HG03066 (cell line): Measurements from ENCODE around the gene SCAMP2.

Experiments used
- ATAC-seq: cut with Tn5 transposase; IDR thresholded peaks from one replicate; pipeline ENCODE4 v1.9.1; 2021; ENCODE audit warnings: low read depth; ENCODE audit not compliant: unreplicated experiment

The SCAMP2 gene

DNA sequence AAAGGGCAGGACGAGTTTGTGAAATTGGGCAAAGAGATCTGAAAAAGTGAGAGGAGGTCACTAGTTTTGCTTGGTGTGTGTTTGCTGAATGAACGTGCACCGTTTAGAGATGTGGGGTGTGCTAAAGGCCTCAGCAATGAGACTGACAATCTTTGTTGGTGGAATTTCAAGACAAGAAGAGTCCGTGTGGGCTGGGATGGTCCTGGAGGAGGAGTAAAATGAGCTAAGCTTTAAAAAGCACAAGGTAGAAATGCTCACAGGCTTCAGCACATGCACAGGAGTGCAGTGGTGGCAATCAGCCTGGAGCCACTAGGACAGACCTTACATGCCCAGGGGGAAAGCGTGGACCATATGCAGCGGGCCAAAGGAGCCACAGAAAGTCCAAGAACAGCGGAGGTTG, 48.2 kb downstream of the SCAMP2 start:
- no peak for ATAC-seq

DNA sequence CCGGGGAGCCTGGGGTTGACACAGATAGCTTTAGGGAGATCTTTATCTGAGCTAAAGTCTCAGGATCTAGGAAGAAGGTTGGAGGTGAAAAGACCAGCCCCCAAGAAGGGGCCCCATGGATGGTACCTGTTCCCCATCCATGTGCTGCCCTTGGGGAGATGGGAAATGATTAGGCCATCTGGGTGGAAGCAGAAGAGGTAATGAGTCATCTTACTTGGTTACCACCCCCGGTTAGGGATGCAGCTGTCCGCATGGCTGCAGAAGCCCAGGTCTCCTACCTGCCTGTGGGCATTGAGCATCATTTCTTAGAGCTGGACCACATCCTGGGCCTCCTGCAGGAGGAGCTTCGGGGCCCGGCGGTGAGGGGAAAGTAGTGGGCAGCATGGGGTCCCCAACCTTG, 49.8 kb downstream of the SCAMP2 start:
- ATAC-seq = no peak

DNA sequence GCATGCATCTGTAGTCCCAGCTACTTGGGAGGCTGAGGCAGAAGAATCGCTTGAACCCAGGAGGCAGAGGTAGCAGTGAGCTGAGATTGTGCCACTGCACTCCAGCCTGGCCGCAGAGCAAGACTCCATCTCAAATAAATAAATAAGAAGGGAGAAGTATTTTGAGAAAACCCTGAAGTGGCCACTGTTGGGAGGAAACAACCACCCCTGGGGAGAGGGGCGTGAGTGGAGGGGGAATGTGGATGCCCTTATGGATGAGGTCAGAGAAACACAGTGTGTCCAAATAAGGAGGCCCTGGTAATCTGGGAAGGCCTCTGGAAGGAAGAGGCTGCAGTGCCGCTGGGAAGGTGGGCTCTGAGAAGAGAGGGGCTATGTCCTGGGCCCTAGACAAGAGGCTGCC, 50.9 kb downstream of the SCAMP2 start:
- no peak for ATAC-seq

DNA sequence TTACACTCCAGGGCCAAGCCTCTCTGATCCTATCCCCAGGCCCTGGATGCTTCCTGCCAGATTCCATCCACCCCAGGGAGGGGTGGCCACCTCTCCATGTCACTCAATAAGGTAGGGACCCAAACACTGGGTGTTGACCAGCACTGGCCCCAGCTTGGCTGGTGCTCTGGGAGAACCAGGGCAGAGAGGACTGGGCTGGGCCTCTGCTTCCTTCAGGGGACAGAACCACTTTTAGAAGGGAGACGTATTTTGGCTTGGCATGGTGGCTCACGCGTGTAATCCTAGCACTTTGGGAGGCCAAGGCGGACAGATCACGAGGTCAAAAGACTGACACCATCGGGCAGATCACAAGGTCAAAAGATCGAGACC, 51.4 kb downstream of the SCAMP2 start:
- ATAC-seq = no peak

DNA sequence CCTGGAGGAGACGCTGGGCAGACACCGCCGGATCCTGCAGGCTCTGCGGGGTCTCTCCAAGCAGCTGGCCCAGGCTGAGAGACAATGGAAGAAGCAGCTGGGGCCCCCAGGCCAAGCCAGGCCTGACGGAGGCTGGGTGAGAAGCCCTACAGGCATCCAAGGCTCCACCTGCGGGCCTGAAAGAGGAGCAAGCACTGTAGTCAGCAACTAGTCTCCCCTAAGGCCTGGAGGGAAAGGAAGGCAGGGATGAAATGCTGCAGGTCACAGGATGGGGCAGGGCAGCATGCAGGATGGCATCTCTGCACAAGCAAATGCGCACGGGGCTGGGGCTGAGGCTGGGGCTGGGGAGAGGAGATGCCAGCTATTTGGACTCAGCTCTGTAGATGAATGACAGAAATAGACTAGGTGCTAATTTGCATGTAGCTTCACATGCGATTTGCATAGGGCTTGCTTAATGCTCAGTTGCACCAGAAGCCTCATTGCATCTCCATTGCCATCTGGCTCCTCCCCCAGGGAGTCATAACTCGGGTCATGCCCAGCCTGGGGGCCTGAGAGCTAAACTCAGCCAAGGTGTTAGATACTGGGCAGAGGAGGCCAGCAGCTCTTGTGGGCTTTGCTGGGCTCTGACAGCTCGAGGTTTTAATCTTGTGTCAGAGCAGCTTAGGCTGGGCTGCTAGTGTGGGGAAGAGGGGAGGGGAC, 51.9 kb downstream of the SCAMP2 start:
- peak; percentile 70 for ATAC-seq

DNA sequence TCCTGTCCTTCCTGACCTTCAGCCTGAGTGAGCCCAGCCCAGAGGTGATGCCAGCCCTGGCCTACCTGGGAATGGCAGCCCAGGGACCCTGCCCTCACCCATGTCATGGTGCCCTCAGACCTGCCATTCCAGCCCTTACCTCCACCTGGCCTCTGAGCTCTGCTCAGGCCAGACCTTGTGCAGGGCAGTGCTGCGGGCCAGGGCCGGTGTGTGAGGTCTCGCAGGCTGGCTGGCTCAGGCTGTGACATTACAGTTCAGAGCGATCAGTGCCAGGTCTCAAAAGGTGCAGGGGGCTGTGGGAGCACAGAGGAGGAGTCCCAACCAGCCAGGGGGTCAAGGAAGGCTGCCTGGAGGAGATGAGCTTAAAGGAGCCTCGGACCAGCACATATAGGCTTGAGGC, 53.1 kb downstream of the SCAMP2 start:
- ATAC-seq = no peak

DNA sequence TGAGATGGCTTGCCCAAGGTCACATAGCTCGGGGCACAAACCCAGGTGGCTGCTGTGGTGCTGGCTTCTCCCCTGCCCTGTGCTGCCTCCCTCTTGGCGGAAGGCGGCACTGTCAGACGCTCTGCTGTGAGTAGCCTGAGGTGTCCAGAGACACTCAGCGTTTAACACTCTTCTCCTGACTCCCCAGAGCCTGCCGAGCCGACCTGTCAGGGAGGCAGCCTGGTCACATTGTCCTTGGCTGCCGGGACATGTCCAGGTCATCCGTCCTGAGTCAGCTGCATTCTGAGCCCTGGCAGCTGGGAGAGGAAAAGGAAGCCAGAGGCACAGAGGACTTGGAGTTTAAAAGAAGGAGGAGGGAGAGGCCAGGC, 55.8 kb downstream of the SCAMP2 start:
- ATAC-seq = no peak

DNA sequence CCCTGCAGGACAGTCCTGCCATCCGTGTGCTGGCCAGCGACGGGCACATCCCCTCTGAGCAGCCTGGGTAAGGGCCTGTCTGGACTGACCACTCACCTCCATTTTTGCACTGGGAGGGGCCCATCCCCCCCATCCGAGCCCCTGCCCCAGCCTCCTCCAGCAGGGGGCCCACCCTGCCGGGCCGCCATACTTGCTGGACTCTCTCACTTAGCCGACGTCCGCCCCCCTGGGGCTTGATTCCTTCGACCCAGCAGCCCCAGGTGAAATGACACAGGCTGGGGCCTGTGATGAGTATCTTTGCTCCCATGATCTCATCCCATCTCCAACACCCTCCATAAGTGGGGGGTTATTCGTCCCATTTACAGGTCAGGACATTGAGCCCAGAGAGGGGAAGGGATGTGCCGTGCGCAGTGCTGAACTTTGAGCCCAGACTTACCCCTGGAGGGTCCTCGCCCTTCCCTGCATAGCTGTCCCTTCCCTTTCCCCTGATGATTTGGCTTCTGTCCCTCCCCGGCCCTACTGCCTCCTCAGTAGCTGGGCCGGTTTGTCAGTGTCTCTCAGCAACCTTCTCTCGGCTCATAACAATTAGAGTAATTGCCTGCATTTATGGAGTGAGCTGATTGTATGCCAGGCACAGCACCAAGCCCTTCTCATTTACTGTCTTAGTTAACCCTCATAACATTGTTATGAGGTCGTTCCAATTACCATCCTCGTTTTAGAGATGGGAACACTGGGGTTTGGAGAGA, 56.4 kb downstream of the SCAMP2 start:
- ATAC-seq = no peak

DNA sequence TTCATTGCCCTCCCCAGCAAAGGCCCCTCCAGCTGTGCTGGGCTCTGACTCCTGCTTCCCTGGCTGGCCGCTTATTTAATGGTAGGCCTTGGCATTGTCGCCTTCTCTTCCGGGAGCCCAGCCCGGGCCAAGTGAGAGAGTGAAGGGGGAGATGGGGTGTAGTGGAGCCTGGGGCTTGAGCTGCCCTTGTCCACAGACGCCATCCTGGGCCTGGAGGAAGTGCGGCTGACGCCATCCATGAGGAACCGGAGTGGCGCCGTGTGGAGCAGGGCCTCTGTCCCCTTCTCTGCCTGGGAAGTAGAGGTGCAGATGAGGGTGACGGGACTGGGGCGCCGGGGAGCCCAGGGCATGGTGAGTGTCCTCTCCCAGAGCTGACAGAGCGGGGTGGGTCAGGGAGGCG, 57.2 kb downstream of the SCAMP2 start:
- no peak for ATAC-seq

DNA sequence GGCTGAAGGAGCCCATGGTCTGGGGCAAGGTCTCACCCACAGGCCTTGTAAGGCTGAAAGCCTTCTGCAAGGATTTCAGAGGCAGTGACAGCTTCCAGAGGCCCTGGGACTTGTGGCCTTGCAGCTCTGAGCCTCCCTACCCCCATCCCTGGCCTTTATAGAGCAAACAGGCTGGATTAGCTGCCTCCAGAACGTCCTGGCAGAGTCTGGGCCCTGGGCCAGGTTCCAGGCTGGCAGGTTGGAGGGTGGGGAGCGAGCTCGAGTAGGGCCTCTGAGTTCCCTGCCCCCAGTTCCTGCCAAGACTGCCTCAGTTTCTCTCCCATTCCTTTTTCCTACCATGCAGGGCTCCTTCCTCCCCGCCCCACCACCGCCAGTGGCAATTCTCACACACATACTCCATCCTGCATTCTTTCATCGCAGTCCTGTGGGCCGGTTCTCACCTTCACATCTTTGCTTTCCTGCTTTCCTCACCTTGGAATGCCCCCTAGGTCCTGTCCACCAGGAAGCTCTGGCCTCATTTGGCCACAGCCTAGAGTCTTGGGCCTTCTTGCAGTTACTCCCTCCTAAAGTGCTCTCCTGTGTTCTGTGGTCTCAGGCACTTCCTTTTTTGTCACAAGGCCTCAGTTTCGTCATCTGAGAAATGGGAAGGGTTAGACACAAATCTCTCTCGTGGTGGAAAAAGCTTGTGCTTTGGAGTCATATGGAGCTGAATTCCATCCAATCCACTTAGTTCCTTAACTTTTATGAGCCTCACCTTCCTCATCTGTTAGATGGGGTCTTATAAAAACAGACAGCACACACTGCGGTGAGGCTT, 57.8 kb downstream of the SCAMP2 start:
- ATAC-seq = no peak

DNA sequence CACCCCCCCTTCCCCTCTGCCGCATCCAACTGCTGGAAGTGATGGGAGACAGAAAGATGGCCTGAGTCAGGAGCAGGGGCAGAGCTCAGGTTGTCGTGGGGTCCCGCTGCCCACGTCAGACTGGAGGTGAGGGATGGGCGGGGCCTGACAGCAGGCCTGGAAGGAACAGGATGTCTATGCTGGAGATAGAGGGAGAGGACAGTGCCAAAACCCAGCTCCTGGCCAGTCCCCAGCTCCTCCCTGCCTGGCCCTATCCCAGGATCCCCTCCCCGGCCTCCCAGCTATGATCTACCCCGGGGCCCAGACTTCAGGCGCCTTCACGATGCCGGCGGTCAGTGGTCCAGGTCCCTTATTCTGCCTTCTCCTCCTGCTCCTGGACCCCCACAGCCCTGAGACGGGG, 60.6 kb downstream of the SCAMP2 start, which contains the start of gene LMAN1L:
LMAN1L (plus strand) TSS at position 303 of the 400 bp plus-strand sequence; CDS start at position 323, 20 bp downstream.
- no peak for ATAC-seq

DNA sequence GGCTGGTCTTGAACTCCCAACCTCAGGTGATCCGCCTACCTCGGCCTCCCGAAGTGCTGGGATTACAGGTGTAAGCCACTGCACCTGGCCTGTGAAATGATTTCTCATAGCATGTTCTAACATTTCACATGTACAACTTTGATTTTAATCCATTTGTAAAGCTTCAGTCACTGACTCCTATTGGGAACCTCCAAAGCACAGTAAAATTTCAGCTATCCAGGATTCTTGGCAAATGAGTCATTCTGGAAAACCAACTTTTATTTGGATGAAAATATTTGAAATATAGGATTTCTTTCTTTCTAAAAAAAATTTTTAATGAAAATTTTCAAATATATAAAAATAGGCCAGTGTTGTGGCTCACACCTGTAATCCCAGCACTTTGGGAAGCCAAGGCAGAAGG, 63.2 kb downstream of the SCAMP2 start:
- ATAC-seq = no peak

DNA sequence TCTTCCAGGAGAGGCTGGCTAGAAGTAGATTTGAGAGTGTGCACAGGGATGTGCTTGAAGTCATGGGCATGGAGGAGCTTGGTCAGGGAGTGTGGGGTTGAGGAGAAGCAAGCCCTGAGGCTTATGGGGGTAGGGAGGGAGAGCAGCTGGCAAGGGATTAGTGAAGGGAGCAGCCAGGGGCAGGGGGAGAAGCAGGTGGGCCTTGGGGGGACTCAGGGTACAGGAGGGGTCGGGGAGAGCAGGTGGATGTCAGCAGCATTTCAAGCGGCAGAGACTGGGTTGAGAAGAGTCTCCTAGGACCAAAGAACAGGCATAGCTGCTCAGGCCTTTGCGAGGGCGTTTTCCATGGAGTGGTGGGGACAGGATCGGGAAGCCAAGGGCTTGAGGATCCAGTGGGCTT, 63.9 kb downstream of the SCAMP2 start:
- ATAC-seq = no peak

DNA sequence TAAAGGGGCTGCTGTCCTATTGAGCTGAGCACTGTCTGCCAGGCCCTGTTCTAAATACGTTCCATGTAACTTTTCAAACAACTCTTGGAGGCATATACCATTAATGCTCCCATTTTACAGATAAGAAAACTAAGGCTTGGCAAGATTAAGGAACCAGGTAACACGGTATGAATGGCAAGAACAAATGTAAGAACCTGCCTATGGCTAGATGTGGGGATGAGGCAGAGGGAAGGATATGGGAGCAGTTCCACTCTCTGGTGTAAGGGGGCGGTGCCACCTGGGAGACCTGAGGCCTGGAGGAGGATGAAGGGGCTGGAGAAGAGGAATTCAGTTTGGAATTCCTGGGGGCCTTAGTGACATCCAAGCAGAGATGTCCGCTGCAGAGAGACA, 64.3 kb downstream of the SCAMP2 start:
- ATAC-seq = no peak

DNA sequence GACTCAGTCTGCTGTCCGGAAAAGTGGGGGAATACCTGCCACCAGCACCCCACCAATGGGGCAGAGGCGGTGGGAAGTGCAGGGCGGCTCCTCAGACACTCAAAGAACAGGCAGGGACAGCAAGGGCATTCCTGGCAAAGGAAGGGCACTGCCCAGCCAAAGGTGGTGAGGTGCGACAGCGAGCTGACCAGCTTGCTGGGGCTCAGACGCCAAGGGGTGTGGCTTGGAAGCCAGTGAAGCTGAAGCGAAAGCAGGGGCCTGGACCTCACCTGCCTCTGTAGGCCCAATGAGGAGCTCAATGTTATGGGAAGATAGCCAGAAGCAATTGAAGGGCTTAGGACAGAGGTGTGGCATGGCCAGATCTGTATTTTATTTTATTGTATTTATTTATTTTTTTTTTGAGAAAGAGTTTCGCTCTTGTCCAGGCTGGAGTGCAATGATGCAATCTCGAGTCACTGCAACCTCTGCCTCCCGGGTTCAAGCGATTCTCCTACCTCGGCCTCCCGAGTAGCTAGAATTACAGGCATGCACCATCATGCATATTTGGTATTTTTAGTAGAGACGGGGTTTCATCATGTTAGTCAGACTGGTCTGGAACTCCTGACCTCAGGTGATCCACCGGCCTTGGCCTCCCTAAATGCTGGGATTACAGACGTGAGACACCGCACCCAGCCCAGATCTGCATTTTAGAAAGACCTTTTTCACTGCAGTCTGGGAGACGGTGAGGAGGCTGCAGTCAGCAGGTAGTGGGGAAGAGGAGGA, 64.9 kb downstream of the SCAMP2 start:
- no peak for ATAC-seq

DNA sequence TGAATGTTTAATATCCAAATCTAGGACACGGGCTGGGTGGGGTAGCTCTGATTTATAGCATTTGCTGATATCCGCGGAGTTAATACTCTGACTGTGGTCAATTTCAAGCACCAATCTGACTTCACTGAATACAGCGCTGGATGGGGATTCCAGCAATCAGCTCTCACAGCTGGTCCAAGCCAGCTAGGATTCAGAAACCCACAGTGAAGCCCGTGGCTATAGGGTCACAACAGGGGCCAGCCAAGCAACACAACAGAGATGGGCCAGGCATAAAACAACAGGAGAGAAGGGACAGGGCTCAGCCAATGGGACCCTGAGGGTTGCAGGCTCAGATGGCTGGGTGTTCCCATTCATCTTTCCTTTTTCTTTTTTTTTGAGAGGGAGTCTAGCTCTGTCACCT, 65.9 kb downstream of the SCAMP2 start:
- no peak for ATAC-seq

DNA sequence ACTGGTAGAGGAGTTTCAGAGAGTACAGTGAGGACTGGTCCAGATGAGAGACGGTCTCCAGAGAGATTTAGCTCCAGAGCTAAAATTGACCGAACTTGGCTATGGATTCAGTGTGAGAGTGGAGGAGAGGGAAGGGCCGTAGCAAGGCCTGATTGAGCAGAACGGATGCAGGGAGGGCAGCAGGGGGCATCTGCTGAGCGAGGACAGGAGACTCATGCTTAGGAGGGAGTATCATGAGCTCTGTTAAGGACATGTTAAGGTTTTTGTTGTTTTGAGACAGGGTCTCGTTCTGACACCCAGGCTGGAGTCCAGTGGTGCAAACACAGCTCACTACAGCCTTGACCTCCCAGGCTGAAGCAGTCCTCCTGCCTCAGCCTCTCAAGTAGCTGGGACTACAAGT, 68.2 kb downstream of the SCAMP2 start:
- ATAC-seq = no peak

DNA sequence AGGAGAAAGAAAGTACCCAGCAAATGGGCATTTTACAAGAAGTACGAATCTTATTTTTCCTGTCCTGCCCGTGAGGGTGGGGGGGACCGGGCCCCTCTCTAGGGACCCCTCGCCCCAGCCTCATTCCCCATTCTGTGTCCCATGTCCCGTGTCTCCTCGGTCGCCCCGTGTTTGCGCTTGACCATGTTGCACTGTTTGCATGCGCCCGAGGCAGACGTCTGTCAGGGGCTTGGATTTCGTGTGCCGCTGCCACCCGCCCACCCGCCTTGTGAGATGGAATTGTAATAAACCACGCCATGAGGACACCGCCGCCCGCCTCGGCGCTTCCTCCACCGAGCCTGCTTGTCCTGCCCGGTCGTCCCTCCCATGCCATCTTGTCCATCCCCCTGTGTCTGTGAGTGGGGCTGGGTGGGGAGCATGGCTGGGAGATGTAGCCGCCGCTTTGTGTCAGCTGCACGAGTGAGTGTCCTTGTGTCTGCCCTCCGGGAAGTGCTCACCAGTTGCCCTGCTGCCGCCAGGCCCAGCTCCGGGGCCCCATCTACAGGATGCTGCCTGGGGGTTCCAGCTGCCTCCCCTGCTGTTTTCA, 70.2 kb downstream of the SCAMP2 start:
- no peak for ATAC-seq

DNA sequence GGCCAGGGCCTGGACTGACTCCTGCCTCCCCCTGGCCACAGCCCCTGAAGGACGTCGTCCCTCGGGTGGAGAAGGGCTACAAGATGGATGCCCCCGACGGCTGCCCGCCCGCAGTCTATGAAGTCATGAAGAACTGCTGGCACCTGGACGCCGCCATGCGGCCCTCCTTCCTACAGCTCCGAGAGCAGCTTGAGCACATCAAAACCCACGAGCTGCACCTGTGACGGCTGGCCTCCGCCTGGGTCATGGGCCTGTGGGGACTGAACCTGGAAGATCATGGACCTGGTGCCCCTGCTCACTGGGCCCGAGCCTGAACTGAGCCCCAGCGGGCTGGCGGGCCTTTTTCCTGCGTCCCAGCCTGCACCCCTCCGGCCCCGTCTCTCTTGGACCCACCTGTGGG, 70.9 kb downstream of the SCAMP2 start:
- ATAC-seq = no peak

DNA sequence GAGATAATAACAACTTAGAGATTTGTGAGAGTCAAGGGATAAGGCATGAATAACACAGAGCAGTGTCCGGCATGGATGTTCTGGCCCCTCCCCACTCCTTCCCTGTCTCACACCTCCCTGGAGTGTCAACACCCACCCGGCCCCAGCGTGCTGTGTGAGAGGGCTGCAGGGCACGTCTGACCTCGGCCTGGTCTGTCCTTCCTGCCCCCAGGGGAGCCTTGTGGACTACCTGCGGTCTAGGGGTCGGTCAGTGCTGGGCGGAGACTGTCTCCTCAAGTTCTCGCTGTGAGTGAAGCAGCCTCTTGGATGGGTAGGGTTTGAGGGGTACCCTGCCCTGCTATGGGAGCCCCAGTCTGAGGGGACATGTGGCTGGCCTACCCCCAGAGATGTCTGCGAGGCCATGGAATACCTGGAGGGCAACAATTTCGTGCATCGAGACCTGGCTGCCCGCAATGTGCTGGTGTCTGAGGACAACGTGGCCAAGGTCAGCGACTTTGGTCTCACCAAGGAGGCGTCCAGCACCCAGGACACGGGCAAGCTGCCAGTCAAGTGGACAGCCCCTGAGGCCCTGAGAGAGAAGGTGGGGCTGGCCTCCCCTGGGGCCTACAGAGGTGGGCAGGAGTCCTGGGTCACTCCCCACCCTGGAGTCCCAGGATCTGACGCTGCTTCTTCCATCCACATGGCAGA, 71.7 kb downstream of the SCAMP2 start:
- no peak for ATAC-seq
